AG04449 (cell line): ENCODE data around the gene LRRC74B.

Source experiments
- CTCF ChIA-PET: fragments of 350-600 bp; formaldehyde crosslinking; extraction: SDS; loops from one replicate; lab custom pipeline; 2021; ENCODE audit warnings: antibody characterized with exemption; lab: Yijun Ruan, JAX
- POLR2A ChIA-PET: fragments of 400-600, 350-600 bp; formaldehyde crosslinking; extraction: SDS; loops from one replicate; lab custom pipeline; 2020; ENCODE audit warnings: antibody characterized with exemption, inconsistent platforms; lab: Yijun Ruan, JAX
- DNase-seq: peaks from one replicate; pipeline ENCODE4 v3.0.0-alpha.2; 2010; ENCODE audit warnings: low read depth, low spot score
- H3K4me3 ChIP-seq: 2 replicates; pipeline ENCODE4 v1.5.1; 2011; ENCODE audit warnings: low read depth, mild to moderate bottlenecking, control low read depth, low read length
- TF ChIP-seq, protein P1 (sequence below): IDR thresholded peaks from one replicate; pipeline ENCODE4 v1.5.1; 2011; ENCODE audit warnings: mild to moderate bottlenecking, moderate library complexity, low read length, control low read depth, inconsistent platforms; ENCODE audit not compliant: insufficient read depth; ENCODE audit errors: missing control alignments

LRRC74B gene

DNA sequence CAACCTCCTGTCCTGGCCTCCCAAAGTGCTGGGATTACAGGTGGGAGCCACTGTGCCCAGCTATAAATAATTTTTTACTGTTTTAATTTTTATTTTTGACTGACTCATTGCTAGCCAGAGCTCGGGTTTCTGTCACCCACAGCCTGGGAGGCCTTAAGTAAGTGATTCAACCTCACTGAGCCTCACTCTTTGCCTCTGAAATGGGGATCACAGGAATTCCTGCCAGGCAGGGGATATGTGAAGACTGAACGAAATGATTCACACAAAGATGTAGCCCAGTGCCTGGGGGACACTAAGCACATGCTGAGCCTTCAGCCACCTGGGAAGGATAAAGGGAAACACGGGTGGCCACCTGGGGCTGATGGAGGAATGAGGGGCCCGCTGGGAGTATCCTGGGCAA lies 3.8 kb upstream of the LRRC74B start:
- ChIA-PET CTCF (interaction anchor here (2.6 kb wide), 1 partner anchor 60 kb away, joined by 11 read pairs; no protein-coding TSS in a partner anchor), POLR2A (no interaction called here)
- TF ChIP-seq, protein P1, sequence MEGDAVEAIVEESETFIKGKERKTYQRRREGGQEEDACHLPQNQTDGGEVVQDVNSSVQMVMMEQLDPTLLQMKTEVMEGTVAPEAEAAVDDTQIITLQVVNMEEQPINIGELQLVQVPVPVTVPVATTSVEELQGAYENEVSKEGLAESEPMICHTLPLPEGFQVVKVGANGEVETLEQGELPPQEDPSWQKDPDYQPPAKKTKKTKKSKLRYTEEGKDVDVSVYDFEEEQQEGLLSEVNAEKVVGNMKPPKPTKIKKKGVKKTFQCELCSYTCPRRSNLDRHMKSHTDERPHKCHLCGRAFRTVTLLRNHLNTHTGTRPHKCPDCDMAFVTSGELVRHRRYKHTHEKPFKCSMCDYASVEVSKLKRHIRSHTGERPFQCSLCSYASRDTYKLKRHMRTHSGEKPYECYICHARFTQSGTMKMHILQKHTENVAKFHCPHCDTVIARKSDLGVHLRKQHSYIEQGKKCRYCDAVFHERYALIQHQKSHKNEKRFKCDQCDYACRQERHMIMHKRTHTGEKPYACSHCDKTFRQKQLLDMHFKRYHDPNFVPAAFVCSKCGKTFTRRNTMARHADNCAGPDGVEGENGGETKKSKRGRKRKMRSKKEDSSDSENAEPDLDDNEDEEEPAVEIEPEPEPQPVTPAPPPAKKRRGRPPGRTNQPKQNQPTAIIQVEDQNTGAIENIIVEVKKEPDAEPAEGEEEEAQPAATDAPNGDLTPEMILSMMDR = no peak
- no peak overlapping the region for H3K4me3 ChIP-seq
- DNase-seq = peak; percentile 50

DNA sequence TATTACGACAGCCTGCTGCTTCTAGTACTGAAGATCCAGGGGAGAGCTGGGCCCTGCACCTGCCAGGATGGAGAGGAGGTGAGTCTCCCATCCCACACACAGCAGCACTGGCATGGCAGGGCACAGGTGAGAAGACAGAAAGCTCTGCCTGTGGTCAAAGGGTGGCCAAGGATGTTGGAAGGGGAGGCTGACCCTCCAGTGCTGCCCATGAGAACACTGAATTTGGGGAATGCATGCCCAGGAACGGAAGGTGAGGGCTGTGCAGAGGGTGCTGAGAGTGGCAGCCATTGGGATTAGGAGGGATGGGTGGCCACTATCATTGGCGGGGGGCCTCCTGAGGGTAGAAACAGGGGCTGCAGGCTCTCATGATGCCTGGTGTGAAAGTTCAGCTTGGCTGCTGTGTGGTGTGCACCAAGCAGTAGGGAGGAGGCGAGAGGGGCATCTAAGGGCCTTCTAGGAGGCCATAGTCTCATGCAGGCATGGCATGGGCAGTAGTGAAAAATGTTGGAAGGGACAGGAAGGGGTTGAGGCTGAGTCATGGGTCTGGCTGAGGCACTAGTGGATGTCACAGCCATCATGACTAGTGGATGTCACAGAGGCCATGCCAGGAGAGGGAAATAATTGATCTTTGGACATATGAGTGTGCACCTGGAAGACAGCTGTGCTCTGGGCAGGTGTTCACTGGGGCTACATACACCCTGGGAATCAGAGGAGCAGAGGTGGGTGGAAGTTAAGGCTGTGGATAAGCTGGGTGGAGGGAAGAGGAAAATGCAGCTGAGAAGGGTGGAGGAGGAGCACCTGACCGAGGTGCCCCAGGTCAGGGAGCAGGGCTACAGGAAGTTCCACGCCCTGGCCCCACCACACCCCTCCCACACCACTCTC lies 2.5 kb upstream of the LRRC74B start:
- TF ChIP-seq, protein P1 = no peak
- no peak for DNase-seq
- ChIA-PET POLR2A (no interaction called here), CTCF (interaction anchor here (1.2 to 4.3 kb wide), 3 partner anchors 59 to 122 kb away, joined by 3 to 20 read pairs (median 11); no protein-coding TSS in a partner anchor)
- H3K4me3 ChIP-seq = no peak overlapping the region

DNA sequence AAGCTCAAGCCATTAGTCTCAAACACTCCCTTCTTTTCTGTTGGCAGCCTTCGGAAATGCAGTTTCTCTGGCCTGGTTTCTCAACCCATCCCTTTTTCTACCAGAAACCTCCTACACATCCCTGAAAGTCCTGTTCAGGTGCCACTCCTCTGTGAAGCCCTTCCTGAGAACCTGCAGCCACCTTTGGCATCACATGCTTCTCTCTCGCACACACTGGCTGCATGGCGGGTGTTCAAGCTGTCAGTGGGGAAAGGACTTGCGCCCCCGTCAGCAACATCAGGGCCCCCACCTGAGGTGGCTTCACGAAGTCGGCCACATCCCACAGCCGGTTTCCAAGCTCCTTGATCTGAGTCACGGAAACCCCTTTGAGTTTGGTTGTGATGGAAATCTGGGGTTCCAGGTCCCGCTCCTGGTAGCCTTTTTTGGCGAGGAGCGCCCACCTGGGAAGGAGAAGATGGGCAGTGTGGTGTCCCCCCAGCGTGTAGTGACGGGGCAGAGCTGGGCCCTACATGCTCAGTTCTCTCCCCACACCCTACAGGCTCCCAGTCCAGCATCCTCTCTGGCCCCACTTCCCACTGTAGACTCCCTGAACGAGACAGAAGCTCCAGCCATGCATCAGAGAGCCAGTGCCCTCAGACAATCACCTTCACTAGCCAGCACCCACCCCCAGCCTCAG lies 1.7 kb upstream of the LRRC74B start:
- peak overlapping the region; percentile 48 for H3K4me3 ChIP-seq
- TF ChIP-seq, protein P1 = no peak
- ChIA-PET POLR2A (no interaction called here), CTCF (interaction anchor here (1.2 to 4.3 kb wide), 2 partner anchors 58 to 123 kb away, joined by 3 to 20 read pairs; no protein-coding TSS in a partner anchor)
- no peak for DNase-seq

DNA sequence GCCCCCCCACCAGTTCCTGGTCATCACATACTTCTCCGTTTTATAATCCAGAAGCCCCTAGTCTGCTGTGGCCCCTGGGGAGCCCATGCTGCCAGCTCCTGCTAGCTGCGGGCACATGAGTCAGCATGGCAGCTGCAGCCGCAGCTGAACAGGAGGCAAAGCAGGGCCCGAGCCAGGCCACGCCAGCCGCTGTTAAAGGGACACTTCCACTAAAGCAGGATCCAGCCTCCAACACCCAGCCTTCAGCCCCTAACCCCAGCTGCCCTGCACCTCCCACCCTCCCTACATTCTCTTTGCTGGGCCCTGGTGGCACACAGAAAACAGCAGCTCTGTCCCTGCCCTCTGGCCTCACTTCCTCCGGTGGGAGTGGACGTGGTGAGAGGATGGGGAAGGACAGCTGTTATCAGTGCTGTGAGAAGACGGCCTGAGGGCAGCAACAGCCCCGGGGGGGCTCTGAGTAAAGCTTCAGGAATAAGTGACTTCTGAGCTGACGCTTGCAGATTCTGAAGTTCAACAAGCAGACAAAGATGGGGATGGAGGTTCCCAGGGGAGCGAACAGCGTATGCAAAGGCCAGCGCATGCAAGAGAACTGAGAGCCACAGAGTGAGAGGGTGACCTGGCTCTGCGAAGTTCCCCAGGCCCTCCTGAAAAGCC lies 688 bp upstream of the LRRC74B start:
- TF ChIP-seq, protein P1 = no peak
- DNase-seq = peak; percentile 41
- ChIA-PET POLR2A (interaction anchor here (0.8 to 1.1 kb wide), 2 partner anchors 30 to 57 kb away, joined by 3 read pairs; partner anchors contain the start of gene P2RX6), CTCF (interaction anchor here (0.8 to 4.3 kb wide), 4 partner anchors 27 to 124 kb away, joined by 3 to 20 read pairs (median 3); no protein-coding TSS in a partner anchor)
- H3K4me3 ChIP-seq = peak overlapping the region; percentile 48

DNA sequence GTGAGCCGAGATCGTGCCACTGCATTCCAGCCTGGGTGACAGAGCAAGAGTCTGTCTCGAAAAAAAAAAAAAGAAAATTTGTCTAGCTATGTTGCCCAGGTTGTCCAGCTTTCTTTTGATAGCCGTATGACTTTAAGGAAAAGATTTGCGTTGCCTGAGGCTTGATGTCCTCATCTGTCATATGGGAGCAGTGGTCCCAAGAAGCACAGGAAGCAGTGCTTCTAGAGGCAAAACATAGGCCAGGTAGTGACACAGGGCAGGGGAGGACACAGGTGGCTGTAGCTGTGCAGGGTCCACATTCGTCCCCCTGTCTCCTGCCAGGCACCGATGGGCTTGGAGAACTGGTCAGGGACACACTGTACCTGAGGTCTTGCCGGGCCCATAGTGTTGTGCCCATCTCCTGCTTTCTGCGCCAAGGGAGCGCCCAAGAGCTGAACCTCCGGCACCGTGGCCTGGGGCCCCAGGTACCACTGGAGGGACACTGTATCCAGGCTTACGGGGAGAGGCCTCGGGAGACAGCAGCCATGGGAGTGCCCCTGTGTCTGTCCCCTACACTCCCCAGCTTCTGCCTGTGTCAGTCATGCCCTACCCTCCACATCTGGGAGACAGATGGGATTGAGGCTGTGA lies 1.4 kb downstream of the LRRC74B start:
- CTCF ChIA-PET = interaction anchor here (0.6 to 4.3 kb wide), 5 partner anchors 10 to 55 kb away, joined by 3 to 20 read pairs (median 3); partner anchors contain the start of gene SLC7A4
- no peak overlapping the region for H3K4me3 ChIP-seq
- TF ChIP-seq, protein P1 = no peak
- DNase-seq = no peak
- POLR2A ChIA-PET = interaction anchor here (1.4 kb wide), 1 partner anchor 45 kb away, joined by 4 read pairs; the partner anchor contains the start of gene THAP7
